Liver (tissue), 9 donors: ENCODE measurements around the gene ABL1. TPM values are rescaled to one million over a fixed set of nuclear protein-coding genes. Genes with fewer than 3 reads are reported as not detected.

ENCODE experiments used
- DNase-seq: peaks from one replicate; pipeline ENCODE4 v3.0.0-alpha.2; 2017; ENCODE audit warnings: low spot score
- H3K27ac ChIP-seq, 2 donors: one replicate each; pipeline ENCODE4 v1.7.0; 2013; ENCODE audit warnings: inconsistent platforms in 2 of 2, low read length in 2 of 2, control low read depth in 1 of 2, low read depth in 1 of 2, mild to moderate bottlenecking in 1 of 2
- H3K27me3 ChIP-seq, 4 donors: one replicate each; pipeline versions ENCODE4 v1.6.1 to v1.7.0; 2013; ENCODE audit warnings: low read length in 3 of 4, inconsistent platforms in 1 of 4, mild to moderate bottlenecking in 1 of 4, moderate library complexity in 1 of 4; ENCODE audit not compliant: control insufficient read depth in 4 of 4, insufficient read depth in 4 of 4
- H3K36me3 ChIP-seq, 4 donors: one replicate each; pipeline versions ENCODE4 v1.6.1 to v1.7.0; 2013; ENCODE audit warnings: low read length in 3 of 4, mild to moderate bottlenecking in 3 of 4, low read depth in 1 of 4, moderate library complexity in 1 of 4; ENCODE audit not compliant: control insufficient read depth in 4 of 4, insufficient read depth in 3 of 4
- H3K4me1 ChIP-seq, 4 donors: one replicate each; pipeline versions ENCODE4 v1.6.1 to v1.7.0; 2013; ENCODE audit warnings: low read length in 3 of 4, mild to moderate bottlenecking in 3 of 4, moderate library complexity in 1 of 4; ENCODE audit not compliant: control insufficient read depth in 4 of 4, insufficient read depth in 4 of 4
- H3K4me3 ChIP-seq, 3 donors: one replicate each; pipeline versions ENCODE4 v1.6.1 to v1.7.0; 2013; ENCODE audit warnings: low read length in 3 of 3, control low read depth in 1 of 3, low read depth in 1 of 3, mild to moderate bottlenecking in 1 of 3
- H3K9ac ChIP-seq, 2 donors: one replicate each; pipeline ENCODE4 v1.7.0; 2013; ENCODE audit warnings: low read length in 2 of 2, mild to moderate bottlenecking in 2 of 2, moderate library complexity in 2 of 2, control low read depth in 1 of 2, low read depth in 1 of 2
- H3K9me3 ChIP-seq, 4 donors: one replicate each; pipeline versions ENCODE4 v1.6.1 to v1.7.0; 2013; ENCODE audit warnings: low read length in 3 of 4; ENCODE audit not compliant: control insufficient read depth in 4 of 4
- EGR1 ChIP-seq, 2 donors: IDR thresholded peaks; 2 replicates each; pipeline ENCODE4 v1.6.1; 2016 to 2018; ENCODE audit warnings: antibody characterized with exemption in 2 of 2, low read depth in 2 of 2
- FOXA2 ChIP-seq: IDR thresholded peaks from 2 replicates; pipeline ENCODE4 v1.6.1; 2016; ENCODE audit warnings: antibody characterized with exemption
- GABPA ChIP-seq, 2 donors: IDR thresholded peaks in 1 of 2; conservative IDR thresholded peaks in 1 of 2; 2 replicates each; pipeline ENCODE4 v1.6.1; 2016; ENCODE audit warnings: antibody characterized with exemption in 2 of 2, mild to moderate bottlenecking in 1 of 2, moderate library complexity in 1 of 2
- HNF4A ChIP-seq, 2 donors: conservative IDR thresholded peaks; 2 replicates each; pipeline ENCODE4 v1.6.1; 2016; ENCODE audit warnings: antibody characterized with exemption in 2 of 2, mild to moderate bottlenecking in 2 of 2
- HNF4G ChIP-seq: IDR thresholded peaks from 2 replicates; pipeline ENCODE4 v1.6.1; 2016; ENCODE audit warnings: antibody characterized with exemption
- JUND ChIP-seq, 2 donors: IDR thresholded peaks; 2 replicates each; pipeline ENCODE4 v1.6.1; 2016; ENCODE audit warnings: antibody characterized with exemption in 2 of 2
- MAX ChIP-seq: IDR thresholded peaks from 2 replicates; pipeline ENCODE4 v1.6.1; 2016; ENCODE audit warnings: antibody characterized with exemption
- NR2F2 ChIP-seq: IDR thresholded peaks from 2 replicates; pipeline ENCODE4 v1.6.1; 2016; ENCODE audit warnings: antibody characterized with exemption
- RAD21 ChIP-seq, 2 donors: IDR thresholded peaks; 2 replicates each; pipeline ENCODE4 v1.6.1; 2016; ENCODE audit warnings: antibody characterized with exemption in 2 of 2, mild to moderate bottlenecking in 2 of 2
- RXRA ChIP-seq, 2 donors: IDR thresholded peaks; 2 replicates each; pipeline ENCODE4 v1.6.1; 2017 to 2018; ENCODE audit warnings: antibody characterized with exemption in 2 of 2, mild to moderate bottlenecking in 1 of 2
- SP1 ChIP-seq: IDR thresholded peaks from 2 replicates; pipeline ENCODE4 v1.6.1; 2018; ENCODE audit warnings: antibody characterized with exemption, mild to moderate bottlenecking
- YY1 ChIP-seq: IDR thresholded peaks from 2 replicates; pipeline ENCODE4 v1.6.1; 2016; ENCODE audit warnings: antibody characterized with exemption, mild to moderate bottlenecking
- ZBTB33 ChIP-seq: IDR thresholded peaks from 2 replicates; pipeline ENCODE4 v1.6.1; 2016; ENCODE audit warnings: antibody characterized with exemption
- WGBS: extraction: QIAGEN DNeasy Blood & Tissue Kit; methylation state at CpG from one replicate; pipeline ENCODE4 v1.1.7; 2013; 5-methylcytosine and 5-hydroxymethylcytosine counted together
- polyA plus RNA-seq, 2 donors: library from polyadenylated mRNA; stranded (reverse) in 1 of 2; unstranded in 1 of 2; fragments of 200-250 nt in 1 of 2; fragments of >200 nt in 1 of 2; fragmentation: Nextera tagmentation in 1 of 2; extraction: Ambion mirVana in 1 of 2; gene quantifications; one replicate each; pipeline versions ENCODE4 v1.2.1 to v1.2.3, GENCODE V29; 2013 to 2015
- total RNA-seq, 2 donors: library from RNA; depleted of rRNA; stranded (reverse); fragments of >200 nt; gene quantifications; one replicate each; pipeline ENCODE4 v1.2.3, GENCODE V29; 2014
- donor health status: healthy.
- donor health status: healthy.
- donor health status: healthy.
- donor health status: healthy.
- donor health status: healthy.

The ABL1 gene
- total and polyA plus RNA-seq, 4 donors: 4.2 to 14.2 (median 10.9) TPM

GRCh38 chr9:130830231-130830760 lies 4.8 kb upstream of the ABL1 start (continued):
- TF ChIP-seq ZBTB33: no peak
- no peak for TF ChIP-seq RAD21 (IDR thresholded peaks at IDR 0.05)
- no peak for TF ChIP-seq MAX
- TF ChIP-seq EGR1 (IDR thresholded peaks at IDR 0.05; ENCODE audit: low read depth in 2 of 2): no peak
- no peak for TF ChIP-seq HNF4A (conservative IDR thresholded peaks at IDR 0.05)
- no peak for TF ChIP-seq FOXA2
- TF ChIP-seq YY1: no peak

GRCh38 chr9:130831077-130831476 lies 4.0 kb upstream of the ABL1 start:
- no peak for DNase-seq
- Histone ChIP-seq H3K27me3 (no peaks in the 10 kb centered on the region), H3K4me1 (peaks cover 0 to 15% (median 6%) of the 10 kb centered on the region in 4 donors), H3K9ac (no peak overlapping the region), H3K9me3 (no peaks in the 10 kb centered on the region), H3K4me3 (no peak overlapping the region), H3K36me3 (no peaks in the 10 kb centered on the region), H3K27ac (no peak overlapping the region)
- TF ChIP-seq RXRA (IDR thresholded peaks at IDR 0.05) (no peak), SP1 (no peak), HNF4G (no peak), JUND (IDR thresholded peaks at IDR 0.05) (no peak), YY1 (no peak), EGR1 (IDR thresholded peaks at IDR 0.05; ENCODE audit: low read depth in 2 of 2) (no peak), FOXA2 (no peak), ZBTB33 (no peak), RAD21 (IDR thresholded peaks at IDR 0.05) (no peak), GABPA (IDR thresholded peaks at IDR 0.05 in 1 of 2, conservative IDR thresholded peaks at IDR 0.05 in 1 of 2) (no peak), NR2F2 (no peak)

- Histone ChIP-seq H3K9ac (no peak overlapping the region), H3K9me3 (no peaks in the 10 kb centered on the region), H3K4me1 (peaks cover 2 to 22% (median 13%) of the 10 kb centered on the region in 4 donors), H3K36me3 (no peaks in the 10 kb centered on the region), H3K4me3 (no peak overlapping the region), H3K27me3 (no peaks in the 10 kb centered on the region), H3K27ac (peak overlapping the region; percentile 84 to 95)
- no peak for DNase-seq
- TF ChIP-seq RXRA (IDR thresholded peaks at IDR 0.05): peak; percentile 38 to 66
- TF ChIP-seq EGR1 (IDR thresholded peaks at IDR 0.05; ENCODE audit: low read depth in 2 of 2): no peak
- WGBS: 89% methylated on average over 8 of the region's 8 CpGs
Measured at GRCh38 chr9:130833031-130833990, 1.7 kb upstream of the ABL1 start.
